Activated CD4-positive, alpha-beta T cell treated with anti-CD3 and anti-CD28 coated beads, Interleukin-2, amount 50 U/mL, for 24 hours (primary cell): Measurements from ENCODE around the gene CDR2.
A peak's percentile ranks its signal among the peaks of the same experiment; 100 is the strongest.
"Not testable (repeated sequence)": the region's sequence is repeated elsewhere in the genome, so short reads cannot be mapped to it uniquely, and the experiment has no call there.

Source experiments
- DNase-seq, 2 donors: peaks; one replicate each; pipeline ENCODE4 v3.0.0-alpha.2; 2020; ENCODE audit warnings: low read depth in 1 of 2, low spot score in 1 of 2

The CDR2 gene

DNA sequence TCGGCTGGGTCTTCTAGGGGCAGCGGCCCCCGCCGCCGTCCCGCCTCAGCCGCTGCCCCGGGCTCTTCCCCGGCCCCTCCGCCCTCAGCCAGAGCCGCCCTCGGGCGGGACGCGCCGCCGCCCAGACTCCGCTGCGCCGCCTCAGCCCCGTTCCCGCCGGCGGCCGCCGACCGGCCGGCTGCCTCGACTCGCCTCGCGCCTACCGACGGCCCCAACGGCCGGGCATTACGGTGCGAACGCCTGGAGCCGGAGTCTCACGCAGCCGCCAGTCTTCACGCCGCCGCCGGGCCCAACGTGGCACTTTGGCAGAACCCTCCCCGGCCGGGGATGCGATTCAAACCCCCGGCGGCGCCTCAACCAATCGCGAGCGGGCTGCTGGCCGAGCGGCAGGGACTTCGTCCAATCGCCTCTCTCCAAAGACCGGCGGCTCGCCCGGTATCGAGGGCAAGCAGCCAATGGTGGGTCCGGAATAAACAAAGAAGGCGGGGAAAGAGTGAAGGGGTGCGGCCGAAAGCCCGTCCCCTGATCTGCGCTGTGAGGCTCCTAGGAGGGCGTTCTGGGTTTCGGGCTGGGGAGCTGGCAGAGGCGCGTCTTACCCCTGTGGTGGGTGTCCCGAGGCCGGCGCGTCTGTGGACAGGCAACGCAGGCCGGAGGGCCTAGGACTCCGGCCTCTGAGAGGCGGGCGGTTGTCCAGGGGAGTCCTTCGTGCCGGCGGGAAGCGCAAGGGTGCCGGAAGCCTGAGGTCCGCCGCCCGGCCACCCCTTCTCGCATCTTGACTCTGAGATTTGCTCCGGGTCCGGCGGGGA, at the start of gene CDR2:
Gene CDR2, minus strand, starts transcription at position 309 of the 806 bp plus-strand sequence. CDS start 310 bp downstream, outside the sequence.
- DNase-seq, result peak; percentile 89 to 97

DNA sequence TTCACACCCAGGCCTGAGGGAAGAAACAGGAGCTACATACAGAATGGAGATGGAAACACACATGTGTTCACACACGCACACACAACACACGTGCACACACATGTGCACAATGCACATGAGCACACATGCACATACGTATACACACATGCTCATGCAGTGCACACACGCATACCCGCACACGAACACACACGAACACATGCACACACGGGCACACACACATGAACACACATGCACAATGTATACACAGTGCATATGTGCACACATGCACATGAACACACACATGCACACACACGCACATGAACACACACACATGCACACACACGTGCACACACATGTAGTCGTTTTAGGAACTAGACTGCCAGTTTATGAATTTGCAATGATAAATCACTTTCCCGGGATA, 49.3 kb upstream of the CDR2 start:
- no peak for DNase-seq

DNA sequence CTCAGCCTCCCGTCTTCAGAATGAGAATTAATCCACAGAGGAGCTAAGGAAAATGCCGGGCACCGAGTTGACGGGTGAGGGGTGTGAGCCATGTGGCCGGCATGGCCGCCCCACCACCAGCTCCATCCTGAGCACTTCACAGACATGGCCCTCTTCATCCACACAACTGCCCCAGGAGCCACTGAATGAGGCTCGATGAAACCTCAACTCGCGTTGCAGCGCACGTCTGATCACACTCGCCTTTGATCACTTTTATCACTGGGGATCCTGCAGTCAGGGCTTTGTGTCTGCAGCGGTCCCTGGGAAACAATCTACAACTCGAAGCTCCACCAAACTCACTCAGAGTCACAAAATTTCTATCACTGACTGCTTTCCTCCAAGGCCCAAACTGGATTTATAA, 46.7 kb upstream of the CDR2 start:
- no peak for DNase-seq

DNA sequence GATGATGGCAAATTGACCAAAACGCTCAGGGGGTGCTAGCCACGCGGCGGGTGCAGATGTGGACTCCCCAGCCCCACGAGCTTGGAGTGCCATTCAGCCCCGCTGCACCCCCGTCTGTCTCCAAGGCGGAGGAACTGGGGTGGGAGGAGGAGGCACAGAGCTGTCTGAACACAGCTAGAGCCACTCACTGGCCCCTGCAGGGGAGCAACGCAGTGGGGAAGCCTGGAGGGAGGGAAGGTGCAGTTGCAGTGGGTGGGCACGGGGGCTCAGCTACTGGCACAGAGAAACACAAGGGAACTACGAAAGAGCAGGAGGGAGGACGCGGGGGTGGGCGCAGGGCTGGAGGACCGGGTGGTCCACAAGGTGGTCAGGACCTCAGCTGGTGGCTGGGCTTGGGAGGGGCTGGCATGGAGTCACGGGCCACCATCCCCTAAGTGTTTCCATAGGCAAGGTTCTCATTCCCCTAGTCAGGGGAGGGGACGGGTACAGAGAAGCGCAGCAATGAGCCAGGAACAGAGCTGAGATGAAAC, 46.3 kb upstream of the CDR2 start:
- no peak for DNase-seq

DNA sequence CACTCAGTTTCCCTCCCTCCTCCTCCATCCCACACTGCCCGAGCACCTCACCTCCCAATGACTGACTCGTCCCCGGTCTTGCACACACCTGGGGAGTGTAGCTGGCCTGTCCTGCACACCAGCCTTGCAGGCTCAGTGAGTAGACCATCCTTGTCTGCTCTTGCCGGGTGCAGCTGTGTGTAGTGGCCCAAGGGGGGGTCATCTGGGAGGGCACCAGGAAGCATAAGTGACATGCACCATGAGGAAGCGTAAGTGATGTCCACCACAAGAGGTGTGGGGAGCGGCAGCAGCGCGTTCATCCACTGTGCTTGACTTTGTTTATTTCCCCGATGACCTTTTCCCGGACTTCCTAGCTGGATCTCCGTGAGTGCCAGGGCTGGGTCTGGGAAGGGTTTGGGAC, 45.5 kb upstream of the CDR2 start:
- DNase-seq, result no peak

DNA sequence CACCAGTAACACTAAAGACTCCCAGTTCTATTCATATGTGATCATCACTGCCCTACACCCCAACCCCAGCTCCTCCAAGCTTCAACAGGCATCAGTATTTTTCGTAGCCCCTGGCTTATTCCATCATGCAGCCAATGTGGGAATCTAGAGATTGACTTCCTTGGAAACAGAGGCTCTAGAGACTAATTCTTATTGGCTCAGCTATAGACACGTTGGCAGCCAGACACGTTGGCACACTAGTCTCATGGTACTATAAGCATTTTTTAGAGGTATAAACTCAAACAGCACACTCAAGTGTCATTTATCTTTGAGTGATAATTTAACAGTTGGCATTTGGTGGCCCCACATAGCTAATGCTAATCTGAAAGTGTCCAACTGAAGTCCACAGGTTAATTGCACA, 44.4 kb upstream of the CDR2 start:
- no peak for DNase-seq

DNA sequence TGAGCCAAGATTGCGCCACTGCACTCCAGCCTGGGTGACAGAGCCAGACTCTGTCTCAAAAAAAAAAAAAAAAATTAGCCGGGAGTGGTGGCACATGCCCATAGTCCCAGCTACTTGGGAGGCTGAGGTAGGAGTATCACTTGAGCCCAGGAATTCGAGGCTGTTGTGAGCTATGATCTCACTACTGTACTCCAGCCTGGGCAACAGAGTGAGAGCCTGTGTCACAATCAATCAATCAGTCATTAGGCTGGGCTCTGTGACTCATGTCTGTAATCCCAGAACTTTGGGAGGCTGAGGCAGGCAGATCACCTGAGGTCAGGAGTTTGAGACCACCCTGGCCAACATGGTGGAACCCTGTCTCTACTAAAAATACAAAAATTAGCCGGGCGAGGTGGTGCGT, 43.4 kb upstream of the CDR2 start:
- DNase-seq, result not testable (repeated sequence)

DNA sequence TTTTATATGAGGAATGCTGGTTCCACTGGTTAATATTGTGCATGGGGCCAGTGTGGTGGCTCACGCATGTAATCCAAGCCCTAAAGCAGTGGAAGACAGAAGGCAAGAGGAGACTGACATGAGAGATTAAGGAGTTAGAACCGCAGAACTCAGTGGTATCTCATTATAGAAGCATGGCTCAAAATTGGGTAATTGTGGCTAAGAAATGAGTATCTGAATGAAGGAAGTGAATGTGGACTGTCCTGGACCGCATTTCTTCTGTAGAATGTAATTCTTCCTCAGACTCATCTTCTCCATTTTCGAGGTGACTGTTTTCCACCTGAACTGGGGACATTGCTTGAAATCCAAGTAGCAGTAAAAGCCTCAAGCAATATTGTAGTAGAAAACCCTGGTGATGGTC, 42.6 kb upstream of the CDR2 start:
- DNase-seq, result no peak

DNA sequence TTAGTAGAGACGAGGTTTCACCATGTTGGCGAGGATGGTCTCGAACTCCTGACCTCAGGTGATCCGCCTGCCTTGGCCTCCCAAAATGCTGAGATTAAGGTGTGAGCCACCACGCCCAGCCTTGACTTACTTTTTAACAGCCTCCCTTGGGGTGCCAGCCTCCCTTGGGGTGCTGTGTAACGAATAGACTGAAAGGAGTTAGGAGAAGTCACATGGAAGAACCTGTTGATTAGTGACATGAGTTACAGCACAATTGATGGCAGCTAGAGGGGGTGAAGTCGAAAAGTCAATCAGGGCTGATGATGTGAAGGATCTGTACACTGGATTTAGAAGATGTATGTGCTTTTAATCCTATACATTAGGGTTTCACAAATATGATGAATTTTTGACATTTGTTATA, 39.4 kb upstream of the CDR2 start:
- no peak for DNase-seq

DNA sequence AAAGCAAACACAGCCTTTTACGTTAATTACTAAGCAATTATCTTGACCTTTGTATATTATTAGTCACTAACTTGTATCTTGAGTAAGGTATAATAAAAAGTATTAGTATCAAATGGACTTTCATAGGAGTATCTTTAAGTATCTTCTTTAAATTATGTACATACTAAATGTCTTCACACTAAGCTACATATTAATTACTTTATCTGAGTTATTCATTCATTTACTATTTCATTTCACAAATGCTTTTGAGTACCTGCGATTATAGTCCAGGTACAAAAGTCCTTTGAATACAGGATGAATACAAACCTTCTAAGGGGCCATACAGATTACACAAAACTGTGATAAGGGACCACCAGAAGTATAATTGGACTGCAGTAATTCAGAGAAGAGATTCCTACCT, 33.1 kb upstream of the CDR2 start:
- DNase-seq, result no peak

DNA sequence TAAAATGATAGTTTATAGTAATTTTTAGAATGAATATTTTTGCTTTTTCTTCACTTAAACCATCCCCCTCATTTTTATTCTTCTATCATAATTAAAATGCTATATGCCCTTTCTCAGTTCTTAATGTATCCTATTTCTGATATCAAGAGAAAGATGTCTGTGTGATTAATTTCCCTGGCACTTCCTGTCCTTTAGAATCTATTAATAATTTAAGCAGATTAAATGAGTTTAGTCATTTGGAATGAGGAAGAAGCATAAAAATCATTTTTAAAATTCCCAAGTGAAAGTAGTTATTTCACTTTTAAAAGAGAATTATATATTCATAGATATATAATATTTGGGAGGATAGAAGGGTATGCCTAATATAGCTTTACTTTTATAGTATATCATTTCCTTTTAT, 27.8 kb upstream of the CDR2 start:
- no peak for DNase-seq

DNA sequence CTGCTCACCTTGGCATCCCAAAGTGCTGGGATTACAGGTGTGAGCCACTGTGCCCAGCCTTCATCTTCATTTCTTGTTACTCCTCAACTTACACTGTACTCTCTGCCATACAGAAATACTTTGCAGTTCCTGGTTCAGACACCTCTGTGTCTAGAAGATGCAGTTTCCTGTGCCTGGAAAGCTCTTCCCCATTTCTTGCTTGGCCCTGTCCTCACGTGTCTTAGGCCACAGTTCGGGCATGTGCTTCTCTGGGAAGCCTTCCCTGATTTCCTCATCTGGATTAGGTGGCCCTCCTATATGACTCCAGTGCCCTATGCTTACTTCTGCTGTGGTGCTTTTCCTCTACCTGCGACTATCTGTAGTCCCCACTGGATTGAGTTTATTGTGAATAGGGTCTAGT, 26.5 kb upstream of the CDR2 start:
- no peak for DNase-seq

DNA sequence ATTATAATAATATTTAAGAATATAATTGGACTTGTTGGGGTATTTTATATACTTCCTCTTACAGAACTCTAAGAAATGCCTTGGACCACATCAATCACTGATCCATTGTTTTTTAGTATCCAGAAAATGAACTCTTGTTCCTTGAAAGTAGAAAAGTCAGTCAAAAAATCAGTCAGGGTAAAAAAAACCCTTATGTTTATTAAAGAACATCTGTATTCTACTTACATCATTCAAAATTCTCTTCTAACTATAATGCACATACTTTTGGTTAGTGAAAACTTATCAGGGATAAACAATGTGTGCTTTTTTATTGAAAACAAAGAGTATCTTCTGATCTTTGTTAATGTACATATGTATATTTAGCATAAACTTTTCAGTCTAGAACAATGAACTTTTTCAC, 23.5 kb upstream of the CDR2 start:
- DNase-seq, result no peak

DNA sequence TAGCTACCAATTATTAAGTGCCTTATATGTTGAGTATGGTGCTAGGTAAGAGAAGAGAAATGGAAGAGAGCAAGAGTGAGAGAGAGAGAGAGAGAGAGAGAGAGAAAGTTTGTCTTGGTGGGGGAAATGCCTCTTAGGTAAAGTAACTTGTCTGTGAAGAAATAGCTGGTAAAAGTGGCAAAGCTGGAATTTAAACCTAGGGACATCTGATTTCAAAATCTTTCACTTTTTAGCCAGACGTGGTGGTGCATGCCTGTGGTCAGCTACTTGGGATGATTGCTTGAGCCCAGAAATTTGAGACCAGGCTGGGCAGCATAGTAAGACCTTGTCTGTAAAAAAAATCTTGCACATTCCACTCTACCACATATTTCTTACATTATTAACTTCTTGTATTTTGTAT, 23.0 kb upstream of the CDR2 start:
- DNase-seq, result no peak

DNA sequence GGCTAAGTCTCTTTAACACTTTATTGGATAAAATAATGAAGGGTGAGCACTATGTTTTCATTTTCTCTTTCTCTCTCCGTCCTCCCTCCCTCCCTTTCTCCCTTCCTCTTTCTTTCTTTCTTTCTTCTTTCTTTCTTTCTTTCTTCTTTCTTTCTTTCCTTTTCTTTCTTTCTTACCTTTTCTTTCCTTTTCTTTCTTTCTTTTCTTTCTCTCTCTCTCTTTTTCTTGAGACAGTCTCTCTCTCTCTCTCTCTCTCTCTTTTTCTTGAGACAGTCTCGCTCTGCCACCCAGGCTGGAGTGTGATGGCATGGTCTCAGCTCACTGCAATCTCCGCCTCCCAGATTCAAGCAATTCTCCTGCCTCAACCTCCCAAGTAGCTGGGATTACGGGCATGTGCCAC, 21.5 kb upstream of the CDR2 start:
- DNase-seq, result no peak

DNA sequence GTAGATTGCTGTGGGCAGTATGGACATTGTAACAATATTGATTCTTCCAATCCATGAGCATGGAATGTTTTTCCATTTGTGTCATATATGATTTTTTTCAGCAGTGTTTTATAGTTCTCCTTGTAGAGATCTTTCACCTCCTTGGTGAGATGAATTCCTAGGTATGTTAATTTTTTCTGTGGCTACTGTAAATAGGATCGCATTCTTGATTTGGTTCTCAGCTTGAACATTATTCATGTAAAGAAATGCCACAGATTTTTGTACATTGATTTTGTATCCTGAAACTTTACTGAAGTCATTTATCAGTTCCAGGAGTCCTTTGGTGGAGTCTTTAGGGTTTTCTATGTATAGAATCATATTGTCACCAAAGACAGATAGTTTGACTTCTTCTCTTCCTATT, 19.7 kb upstream of the CDR2 start:
- no peak for DNase-seq

DNA sequence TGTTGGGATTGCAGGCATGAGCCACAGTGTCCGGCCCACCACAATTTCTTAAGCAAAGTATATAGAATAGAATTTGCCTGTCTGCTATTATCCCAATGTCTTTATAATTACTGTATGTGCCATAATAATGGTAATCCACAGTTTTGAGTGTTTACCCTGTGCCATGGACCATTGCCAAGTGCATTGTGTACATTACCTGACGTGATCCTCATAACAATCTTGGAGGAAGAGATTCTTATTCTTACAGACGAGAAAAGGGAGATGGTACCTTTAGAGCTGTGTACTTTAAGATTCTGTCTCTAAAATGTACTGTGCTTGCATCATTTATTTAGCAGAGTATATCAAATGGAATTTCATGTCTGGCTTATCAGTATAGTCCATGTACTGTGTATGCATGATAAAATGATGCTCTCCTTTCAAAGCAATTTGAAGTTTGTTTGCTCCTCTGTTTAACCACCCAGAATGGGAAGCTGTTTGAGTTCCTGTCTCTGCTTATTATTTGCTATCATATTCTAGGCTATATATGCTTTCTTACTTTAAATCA, 13.8 kb upstream of the CDR2 start:
- no peak for DNase-seq

DNA sequence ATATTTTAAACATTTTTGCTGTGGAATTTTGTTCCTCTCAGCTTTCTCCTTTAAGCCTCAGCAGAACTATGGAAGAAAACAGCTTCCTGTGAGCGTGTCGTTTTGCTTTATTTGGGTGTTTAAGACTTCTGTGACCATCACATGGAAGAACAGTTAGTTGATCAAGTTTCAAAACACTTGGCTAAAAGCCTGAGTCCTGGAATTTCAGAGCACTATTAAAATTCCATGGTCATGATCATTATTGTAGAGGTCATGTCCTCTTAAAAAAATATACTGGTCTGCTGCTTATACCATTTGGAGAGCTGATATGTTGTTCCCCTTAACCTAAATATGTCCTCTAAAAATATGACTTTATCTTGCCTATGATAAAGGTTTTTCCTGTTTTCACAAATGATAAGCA, 12.6 kb upstream of the CDR2 start:
- DNase-seq, result no peak

DNA sequence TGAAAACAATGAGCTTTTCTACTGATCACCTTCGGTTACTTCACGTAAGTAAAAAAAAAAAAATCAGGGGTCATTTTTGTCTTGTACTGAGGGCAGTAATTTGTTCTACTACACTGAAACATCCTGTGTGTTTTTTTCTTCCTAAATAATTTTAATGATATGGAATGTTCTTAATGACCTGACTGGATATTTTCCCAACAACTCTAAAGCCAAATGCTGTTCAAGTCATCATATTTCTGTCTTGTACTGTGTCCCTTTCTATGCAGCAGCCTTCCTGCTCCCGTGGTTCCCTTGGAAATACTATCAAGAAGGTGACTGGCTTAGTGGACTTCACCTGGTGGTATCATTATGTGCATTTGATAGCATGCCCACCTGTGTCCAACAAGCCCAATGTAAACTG, 10.8 kb upstream of the CDR2 start:
- no peak for DNase-seq

DNA sequence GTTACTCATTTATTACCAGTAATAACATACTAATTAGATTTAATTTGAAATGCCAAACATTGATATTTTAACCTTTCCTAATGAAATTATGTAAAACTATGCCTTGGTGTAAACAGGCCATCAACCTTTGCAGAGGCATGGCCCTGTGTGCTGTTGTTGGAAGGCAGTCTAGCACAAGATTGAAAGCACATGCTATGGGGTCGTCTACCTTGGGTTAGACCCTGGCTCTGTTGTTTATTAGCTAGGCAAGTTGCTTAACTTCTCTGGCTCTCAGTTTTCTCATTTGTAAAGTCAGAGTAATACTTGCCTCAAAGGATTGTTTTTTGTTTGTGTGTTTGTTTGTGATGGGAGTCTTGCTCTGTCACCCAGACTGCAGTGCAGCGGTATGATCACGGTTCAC, 9.4 kb upstream of the CDR2 start:
- no peak for DNase-seq

DNA sequence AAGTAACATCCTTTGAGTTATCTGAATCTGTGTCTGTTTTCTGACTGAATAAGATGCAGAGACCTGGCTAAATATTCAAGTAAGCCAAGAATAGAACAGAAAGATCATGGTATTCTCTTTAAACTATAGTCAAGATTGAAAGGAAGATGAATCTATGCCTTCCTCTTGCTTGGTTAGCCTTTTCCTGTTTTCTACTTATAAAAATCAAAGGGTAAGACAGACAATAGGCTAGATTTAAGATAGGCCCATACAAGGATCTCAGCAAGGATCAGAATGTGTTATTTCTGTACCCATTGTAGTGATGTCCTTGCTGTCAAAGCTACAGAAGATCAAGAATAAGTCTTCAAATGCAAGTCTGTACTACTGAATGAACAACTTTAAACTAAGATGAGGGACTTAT, 7.0 kb upstream of the CDR2 start:
- DNase-seq, result no peak

DNA sequence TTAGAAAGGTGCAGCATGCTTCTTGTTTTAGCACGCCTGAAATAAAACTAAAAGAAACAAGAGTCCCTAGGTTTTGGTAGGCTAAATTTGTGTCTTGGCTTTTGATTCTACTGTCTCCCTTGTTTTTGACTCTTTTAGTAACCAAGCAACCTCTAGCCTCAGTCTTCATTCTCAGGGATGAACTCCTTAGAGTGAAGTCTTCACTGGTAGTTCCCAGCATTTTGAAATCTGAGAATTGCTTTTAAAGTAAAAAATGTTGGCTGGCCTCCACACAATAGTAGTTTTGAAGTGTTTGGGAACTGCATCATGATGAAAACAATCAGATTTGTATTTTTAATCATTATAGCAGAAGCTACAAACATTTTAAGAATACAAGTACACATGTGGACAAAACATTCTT, 6.1 kb upstream of the CDR2 start:
- DNase-seq, result no peak

DNA sequence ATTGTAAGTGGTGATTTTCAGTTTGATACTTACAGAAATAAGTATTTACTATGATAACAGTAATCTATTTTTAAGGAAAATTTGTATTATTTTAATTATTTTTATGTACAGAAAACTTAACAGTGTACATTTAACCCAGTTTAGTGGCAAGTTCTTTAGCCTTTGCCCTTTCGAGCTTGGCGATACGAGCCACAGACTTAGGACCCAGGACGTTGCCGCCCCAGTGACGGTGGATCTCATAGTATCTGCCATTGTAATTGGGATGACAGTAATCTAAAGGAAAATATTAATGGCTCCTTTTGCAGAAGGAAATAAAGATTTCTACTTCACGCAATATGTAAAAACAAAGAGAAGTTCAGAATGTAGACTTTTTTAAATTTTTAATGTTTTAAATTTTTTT, 5.2 kb upstream of the CDR2 start:
- DNase-seq, result no peak
